HepG2 (cell line): ENCODE results near the gene C9orf43. TPM values are rescaled to one million over a fixed set of nuclear protein-coding genes. Genes with fewer than 3 reads are reported as not detected.

Experiments
- EHMT2 ChIP-seq: fragments of 200-600 bp; sonication (generic); IDR thresholded peaks from 2 replicates; pipeline ENCODE4 v1.7.0; 2017; ENCODE audit warnings: antibody characterized with exemption, low read depth, low read length, borderline replicate concordance
- ESRRA ChIP-seq: sonication (generic); formaldehyde crosslinking; IDR thresholded peaks from 2 replicates; pipeline ENCODE4 v1.5.1; 2020; ENCODE audit warnings: mild to moderate bottlenecking, low read depth, missing genetic modification reagents
- ETV5 ChIP-seq: IDR thresholded peaks from 2 replicates; pipeline ENCODE4 v1.6.1; 2018; ENCODE audit warnings: missing biosample characterization, missing genetic modification reagents, inconsistent platforms, borderline replicate concordance
- FOXA3 ChIP-seq: IDR thresholded peaks from 2 replicates; pipeline ENCODE4 v1.6.1; 2016; ENCODE audit warnings: missing genetic modification reagents, missing compliant biosample characterization
- HMG20A ChIP-seq: IDR thresholded peaks from 2 replicates; pipeline ENCODE4 v1.6.1; 2016; ENCODE audit warnings: borderline replicate concordance
- NFYB ChIP-seq: sonication (generic); formaldehyde crosslinking; IDR thresholded peaks from 2 replicates; pipeline ENCODE4 v1.4.0; 2020; ENCODE audit warnings: missing genetic modification reagents
- RNF2 ChIP-seq: fragments of 450-650 bp; conservative IDR thresholded peaks from 2 replicates; pipeline ENCODE4 v1.6.1; 2016; ENCODE audit warnings: low read depth
- SOX6 ChIP-seq, 2 experiments: fragments of 450-650 bp in 1 of 2; sonication (generic) in 1 of 2; formaldehyde crosslinking in 1 of 2; IDR thresholded peaks; 2 replicates each; pipeline versions ENCODE4 v1.4.0 to v1.6.1; 2017 to 2020; ENCODE audit warnings: antibody characterized with exemption in 1 of 2, mild to moderate bottlenecking in 1 of 2, missing genetic modification reagents in 1 of 2
- SUZ12 ChIP-seq: fragments of 150-350 bp; IDR thresholded peaks from 2 replicates; pipeline ENCODE4 v1.6.1; 2014; ENCODE audit warnings: low read depth, low read length
- ZIK1 ChIP-seq: sonication (generic); formaldehyde crosslinking; IDR thresholded peaks from 2 replicates; pipeline ENCODE4 v1.5.0; 2020; ENCODE audit warnings: mild to moderate bottlenecking, low read depth, missing genetic modification reagents, borderline replicate concordance
- ZNF20 ChIP-seq: sonication (generic); formaldehyde crosslinking; IDR thresholded peaks from 2 replicates; pipeline ENCODE4 v1.4.0; 2020; ENCODE audit warnings: mild to moderate bottlenecking, moderate library complexity, missing genetic modification reagents
- ZNF550 ChIP-seq: sonication (generic); formaldehyde crosslinking; IDR thresholded peaks from 2 replicates; pipeline ENCODE4 v1.4.0; 2020; ENCODE audit warnings: mild to moderate bottlenecking, missing genetic modification reagents, borderline replicate concordance
- ZNF576 ChIP-seq: sonication (generic); formaldehyde crosslinking; IDR thresholded peaks from 2 replicates; pipeline ENCODE4 v1.4.0; 2020; ENCODE audit warnings: mild to moderate bottlenecking, missing genetic modification reagents
- ZNF607 ChIP-seq: sonication (generic); formaldehyde crosslinking; IDR thresholded peaks from 2 replicates; pipeline ENCODE4 v1.5.1; 2020; ENCODE audit warnings: missing genetic modification reagents, mild to moderate bottlenecking, borderline replicate concordance
- ZNF768 ChIP-seq: sonication (generic); formaldehyde crosslinking; IDR thresholded peaks from 2 replicates; pipeline ENCODE4 v1.4.0; 2020; ENCODE audit warnings: missing genetic modification reagents
- ZNF83 ChIP-seq: sonication (generic); formaldehyde crosslinking; IDR thresholded peaks from 2 replicates; pipeline ENCODE4 v1.4.0; 2020; ENCODE audit warnings: missing genetic modification reagents, mild to moderate bottlenecking, borderline replicate concordance
- ZNF891 ChIP-seq: sonication (generic); formaldehyde crosslinking; IDR thresholded peaks from 2 replicates; pipeline ENCODE4 v1.5.0; 2020; ENCODE audit warnings: mild to moderate bottlenecking, missing genetic modification reagents
- ZXDC ChIP-seq: sonication (generic); formaldehyde crosslinking; IDR thresholded peaks from 2 replicates; pipeline ENCODE4 v1.5.0; 2020; ENCODE audit warnings: mild to moderate bottlenecking, missing genetic modification reagents
- polyA plus RNA-seq, 8 experiments: library from polyadenylated mRNA; depleted of rRNA in 3 of 8; stranded (reverse) in 7 of 8; unstranded in 1 of 8; fragments of >200 nt; fragmentation: Illumina TruSeq in 4 of 8; extraction: Trizol in 4 of 8; gene quantifications; 2 replicates each; pipeline versions ENCODE4 v1.2.1 to v1.2.3, GENCODE V29; 2011 to 2016; ENCODE audit warnings: low read depth in 4 of 8, missing spikeins in 1 of 8, mixed read lengths in 1 of 8; ENCODE audit not compliant: insufficient read depth in 1 of 8
- total RNA-seq, 5 experiments: library from RNA; depleted of rRNA; stranded (reverse); fragments of >200 nt; fragmentation: Illumina TruSeq; extraction: Trizol; gene quantifications; 2 replicates each; pipeline ENCODE4 v1.2.3, GENCODE V29; 2016; ENCODE audit warnings: low read depth in 1 of 5
- TF ChIP-seq, protein P1 (sequence below): sonication (generic); formaldehyde crosslinking; IDR thresholded peaks from 2 replicates; pipeline ENCODE4 v1.4.0; 2020; ENCODE audit warnings: missing genetic modification reagents, borderline replicate concordance
- TF ChIP-seq, protein P2 (sequence below): sonication (generic); formaldehyde crosslinking; IDR thresholded peaks from 2 replicates; pipeline ENCODE4 v1.4.0; 2020; ENCODE audit warnings: missing genetic modification reagents, mild to moderate bottlenecking, borderline replicate concordance
- TF ChIP-seq, protein P3 (sequence below): sonication (generic); formaldehyde crosslinking; IDR thresholded peaks from 2 replicates; pipeline ENCODE4 v1.5.0; 2020; ENCODE audit warnings: missing genetic modification reagents, mild to moderate bottlenecking, borderline replicate concordance

C9orf43 gene
- total and polyA plus RNA-seq, 2 of the 13 experiments (the other 11 are each of a cell fraction or from before 2014, with no cell fraction given), result 0.24 to 0.31 TPM

DNA sequence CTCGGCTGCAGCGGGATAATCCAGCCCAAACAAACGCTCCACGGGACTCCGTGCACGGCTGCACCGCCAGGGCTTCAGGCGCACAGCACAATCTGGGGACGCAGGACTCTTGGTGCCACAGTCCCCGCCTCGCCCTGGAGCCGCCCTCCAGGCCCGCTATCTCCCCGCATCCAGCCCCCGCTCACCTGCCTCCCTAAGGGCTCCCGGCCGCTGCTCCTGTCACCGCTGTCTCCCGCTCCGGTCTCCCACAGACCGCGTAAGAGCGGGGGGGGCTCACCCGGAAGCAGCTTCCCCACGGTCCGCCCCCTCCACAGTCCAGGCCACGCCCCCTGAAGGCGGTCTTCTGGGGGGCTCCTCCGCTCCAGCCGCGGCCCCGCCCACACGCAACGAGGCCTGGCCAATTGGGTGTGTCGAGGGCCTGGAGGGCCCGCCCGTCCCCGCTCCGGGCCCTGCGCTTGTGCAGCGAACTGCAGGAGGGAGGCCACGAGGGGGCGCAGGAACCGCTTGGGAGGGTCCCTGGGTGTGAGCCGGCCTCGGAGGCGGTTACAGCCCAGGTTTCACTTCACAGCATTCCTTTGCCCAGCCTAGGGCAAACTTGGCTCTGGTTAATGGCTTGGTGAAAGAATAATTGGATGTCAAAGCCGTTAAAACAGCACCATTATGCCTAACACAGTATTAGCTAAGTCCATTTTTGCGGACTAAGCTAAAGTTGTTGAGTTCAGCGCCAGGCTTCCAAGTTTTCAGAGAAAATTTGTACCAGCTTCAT lies 9.3 kb upstream of the C9orf43 start, which contains the start of gene ALAD (continued):
- TF ChIP-seq, protein P1, sequence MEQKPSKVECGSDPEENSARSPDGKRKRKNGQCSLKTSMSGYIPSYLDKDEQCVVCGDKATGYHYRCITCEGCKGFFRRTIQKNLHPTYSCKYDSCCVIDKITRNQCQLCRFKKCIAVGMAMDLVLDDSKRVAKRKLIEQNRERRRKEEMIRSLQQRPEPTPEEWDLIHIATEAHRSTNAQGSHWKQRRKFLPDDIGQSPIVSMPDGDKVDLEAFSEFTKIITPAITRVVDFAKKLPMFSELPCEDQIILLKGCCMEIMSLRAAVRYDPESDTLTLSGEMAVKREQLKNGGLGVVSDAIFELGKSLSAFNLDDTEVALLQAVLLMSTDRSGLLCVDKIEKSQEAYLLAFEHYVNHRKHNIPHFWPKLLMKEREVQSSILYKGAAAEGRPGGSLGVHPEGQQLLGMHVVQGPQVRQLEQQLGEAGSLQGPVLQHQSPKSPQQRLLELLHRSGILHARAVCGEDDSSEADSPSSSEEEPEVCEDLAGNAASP (CRISPR knock-in tag), result peak; percentile 44; the same call in 1 of the 2 replicates
- TF ChIP-seq RNF2, result no peak
- no peak for TF ChIP-seq ZNF550 (CRISPR knock-in tag)
- TF ChIP-seq ZIK1 (CRISPR knock-in tag), result peak; percentile 71
- TF ChIP-seq HMG20A (CRISPR knock-in tag), result no peak
- TF ChIP-seq, protein P2, sequence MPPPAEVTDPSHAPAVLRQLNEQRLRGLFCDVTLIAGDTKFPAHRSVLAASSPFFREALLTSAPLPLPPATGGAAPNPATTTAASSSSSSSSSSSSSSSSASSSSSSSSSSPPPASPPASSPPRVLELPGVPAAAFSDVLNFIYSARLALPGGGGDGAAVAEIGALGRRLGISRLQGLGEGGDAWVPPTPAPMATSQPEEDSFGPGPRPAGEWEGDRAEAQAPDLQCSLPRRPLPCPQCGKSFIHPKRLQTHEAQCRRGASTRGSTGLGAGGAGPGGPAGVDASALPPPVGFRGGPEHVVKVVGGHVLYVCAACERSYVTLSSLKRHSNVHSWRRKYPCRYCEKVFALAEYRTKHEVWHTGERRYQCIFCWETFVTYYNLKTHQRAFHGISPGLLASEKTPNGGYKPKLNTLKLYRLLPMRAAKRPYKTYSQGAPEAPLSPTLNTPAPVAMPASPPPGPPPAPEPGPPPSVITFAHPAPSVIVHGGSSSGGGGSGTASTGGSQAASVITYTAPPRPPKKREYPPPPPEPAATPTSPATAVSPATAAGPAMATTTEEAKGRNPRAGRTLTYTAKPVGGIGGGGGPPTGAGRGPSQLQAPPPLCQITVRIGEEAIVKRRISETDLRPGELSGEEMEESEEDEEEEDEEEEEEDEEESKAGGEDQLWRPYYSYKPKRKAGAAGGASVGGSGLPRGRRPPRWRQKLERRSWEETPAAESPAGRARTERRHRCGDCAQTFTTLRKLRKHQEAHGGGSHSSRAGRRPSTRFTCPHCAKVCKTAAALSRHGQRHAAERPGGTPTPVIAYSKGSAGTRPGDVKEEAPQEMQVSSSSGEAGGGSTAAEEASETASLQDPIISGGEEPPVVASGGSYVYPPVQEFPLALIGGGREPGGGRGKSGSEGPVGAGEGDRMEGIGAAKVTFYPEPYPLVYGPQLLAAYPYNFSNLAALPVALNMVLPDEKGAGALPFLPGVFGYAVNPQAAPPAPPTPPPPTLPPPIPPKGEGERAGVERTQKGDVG (CRISPR knock-in tag), result no peak
- TF ChIP-seq ZNF891, result peak; percentile 81; the same call in 1 of the 2 replicates
- TF ChIP-seq, protein P3, sequence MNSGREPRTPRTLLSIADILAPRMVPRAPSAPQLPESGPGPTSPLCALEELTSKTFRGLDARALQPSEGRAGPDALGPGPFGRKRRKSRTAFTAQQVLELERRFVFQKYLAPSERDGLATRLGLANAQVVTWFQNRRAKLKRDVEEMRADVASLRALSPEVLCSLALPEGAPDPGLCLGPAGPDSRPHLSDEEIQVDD (CRISPR knock-in tag), result peak; percentile 60; the same call in 1 of the 2 replicates
- no peak for TF ChIP-seq SOX6 (IDR thresholded peaks at IDR 0.05)
- peak; percentile 52; the same call in 1 of the 2 replicates for TF ChIP-seq SOX6 (CRISPR knock-in tag; IDR thresholded peaks at IDR 0.05)
- TF ChIP-seq ZXDC, result 0 out of 2 replicates have a peak, but pooled peaks have one; percentile 63
- TF ChIP-seq ETV5 (CRISPR knock-in tag), result peak; percentile 85; the same call in 1 of the 2 replicates
- TF ChIP-seq ZNF768 (CRISPR knock-in tag), result peak; percentile 30; the same call in 1 of the 2 replicates
- peak; percentile 71 for TF ChIP-seq NFYB (CRISPR knock-in tag)
- no peak for TF ChIP-seq ZNF576 (CRISPR knock-in tag)
- TF ChIP-seq SUZ12, result no peak
- peak; percentile 29 for TF ChIP-seq FOXA3
- no peak for TF ChIP-seq ZNF83 (CRISPR knock-in tag)
- 0 out of 2 replicates have a peak, but pooled peaks have one; percentile 79 for TF ChIP-seq ZNF607 (CRISPR knock-in tag)
- TF ChIP-seq ZNF20, result no peak
- TF ChIP-seq ESRRA (CRISPR knock-in tag), result peak; percentile 47; the same call in 1 of the 2 replicates
- no peak for TF ChIP-seq EHMT2
